HepG2 (cell line): ENCODE results near the gene CELSR3. TPM values are rescaled to one million over a fixed set of nuclear protein-coding genes. Genes with fewer than 3 reads are reported as not detected.

Experiments used
- BRD4 ChIP-seq: sonication (generic); formaldehyde crosslinking; IDR thresholded peaks from 2 replicates; pipeline ENCODE4 v1.4.0; 2020; ENCODE audit warnings: missing genetic modification reagents
- GATA4 ChIP-seq: sonication (generic); IDR thresholded peaks from 2 replicates; pipeline ENCODE4 v1.6.1; 2016; ENCODE audit warnings: antibody characterized with exemption, low read depth, borderline replicate concordance
- HMG20B ChIP-seq: conservative IDR thresholded peaks from 2 replicates; pipeline ENCODE4 v1.6.1; 2016; ENCODE audit warnings: missing genetic modification reagents, missing compliant biosample characterization
- HMGA1 ChIP-seq: sonication (generic); formaldehyde crosslinking; conservative IDR thresholded peaks from 2 replicates; pipeline ENCODE4 v1.4.0; 2020; ENCODE audit warnings: missing genetic modification reagents
- NBN ChIP-seq: fragments of 450-650 bp; conservative IDR thresholded peaks from 2 replicates; pipeline ENCODE4 v1.6.1; 2017
- POLR2G ChIP-seq: fragments of 200-400 bp; formaldehyde crosslinking; IDR thresholded peaks from 2 replicates; pipeline ENCODE4 v1.6.1; 2018; ENCODE audit warnings: mild to moderate bottlenecking, low read depth, low read length, moderate library complexity
- THAP7 ChIP-seq: sonication (generic); formaldehyde crosslinking; IDR thresholded peaks from 2 replicates; pipeline ENCODE4 v1.8.1; 2023; ENCODE audit warnings: mild to moderate bottlenecking, missing genetic modification reagents
- TIGD3 ChIP-seq: sonication (generic); formaldehyde crosslinking; IDR thresholded peaks from 2 replicates; pipeline ENCODE4 v1.5.1; 2020; ENCODE audit warnings: mild to moderate bottlenecking, missing genetic modification reagents, borderline replicate concordance
- TOE1 ChIP-seq: sonication (generic); formaldehyde crosslinking; IDR thresholded peaks from 2 replicates; pipeline ENCODE4 v1.4.0; 2020; ENCODE audit warnings: mild to moderate bottlenecking, missing genetic modification reagents
- UBTF ChIP-seq: sonication (generic); formaldehyde crosslinking; IDR thresholded peaks from 2 replicates; pipeline ENCODE4 v1.4.0; 2020; ENCODE audit warnings: mild to moderate bottlenecking, missing genetic modification reagents
- YY1 ChIP-seq: IDR thresholded peaks from 2 replicates; pipeline ENCODE4 v1.6.1; 2011; ENCODE audit warnings: low read length, low read depth, moderate library complexity, mild to moderate bottlenecking; ENCODE audit not compliant: insufficient read depth, insufficient replicate concordance
- ZBTB34 ChIP-seq: sonication (generic); formaldehyde crosslinking; IDR thresholded peaks from 2 replicates; pipeline ENCODE4 v1.8.0; 2022; ENCODE audit warnings: mild to moderate bottlenecking, missing genetic modification reagents
- ZIK1 ChIP-seq: sonication (generic); formaldehyde crosslinking; IDR thresholded peaks from 2 replicates; pipeline ENCODE4 v1.5.0; 2020; ENCODE audit warnings: mild to moderate bottlenecking, low read depth, missing genetic modification reagents, borderline replicate concordance
- ZNF496 ChIP-seq: sonication (generic); formaldehyde crosslinking; IDR thresholded peaks from 2 replicates; pipeline ENCODE4 v1.8.1; 2023; ENCODE audit warnings: mild to moderate bottlenecking, moderate library complexity, missing genetic modification reagents; ENCODE audit not compliant: insufficient replicate concordance
- ZNF558 ChIP-seq: sonication (generic); formaldehyde crosslinking; IDR thresholded peaks from 2 replicates; pipeline ENCODE4 v1.9.0; 2022; ENCODE audit warnings: mild to moderate bottlenecking, missing genetic modification reagents, borderline replicate concordance
- ZNF674 ChIP-seq: sonication (generic); formaldehyde crosslinking; IDR thresholded peaks from 2 replicates; pipeline ENCODE4 v1.5.0; 2020; ENCODE audit warnings: low read depth, mild to moderate bottlenecking, missing genetic modification reagents
- polyA plus RNA-seq, 8 experiments: library from polyadenylated mRNA; depleted of rRNA in 3 of 8; stranded (reverse) in 7 of 8; unstranded in 1 of 8; fragments of >200 nt; fragmentation: Illumina TruSeq in 4 of 8; extraction: Trizol in 4 of 8; gene quantifications; 2 replicates each; pipeline versions ENCODE4 v1.2.1 to v1.2.3, GENCODE V29; 2011 to 2016; ENCODE audit warnings: low read depth in 4 of 8, missing spikeins in 1 of 8, mixed read lengths in 1 of 8; ENCODE audit not compliant: insufficient read depth in 1 of 8
- total RNA-seq, 5 experiments: library from RNA; depleted of rRNA; stranded (reverse); fragments of >200 nt; fragmentation: Illumina TruSeq; extraction: Trizol; gene quantifications; 2 replicates each; pipeline ENCODE4 v1.2.3, GENCODE V29; 2016; ENCODE audit warnings: low read depth in 1 of 5
- TF ChIP-seq, protein P1 (sequence below), 2 experiments: sonication (generic) in 1 of 2; formaldehyde crosslinking in 1 of 2; IDR thresholded peaks; 2 replicates each; pipeline versions ENCODE4 v1.4.0 to v1.6.1; 2016 to 2020; ENCODE audit warnings: borderline replicate concordance in 1 of 2, low read depth in 1 of 2, mild to moderate bottlenecking in 1 of 2, missing genetic modification reagents in 1 of 2

CELSR3 gene
- total and polyA plus RNA-seq, 2 of the 13 experiments (the other 11 are each of a cell fraction or from before 2014, with no cell fraction given) = 5.4 to 6.7 TPM

- TF ChIP-seq YY1 (peak; percentile 54), GATA4 (0 out of 2 replicates have a peak, but pooled peaks have one; percentile 12), ZBTB34 (peak; percentile 74; the same call in 1 of the 2 replicates), POLR2G (peak; percentile 91), NBN (no peak), HMGA1 (no peak), HMG20B (CRISPR knock-in tag) (no peak), THAP7 (no peak; the same call in 1 of the 2 replicates), ZNF496 (CRISPR knock-in tag) (no peak), ZIK1 (CRISPR knock-in tag) (peak; percentile 21), BRD4 (CRISPR knock-in tag) (no peak), ZNF558 (CRISPR knock-in tag) (peak; percentile 93; the same call in 1 of the 2 replicates), TOE1 (no peak), ZNF674 (no peak), TIGD3 (CRISPR knock-in tag) (peak; percentile 95; the same call in 1 of the 2 replicates), UBTF (peak; percentile 80)
- TF ChIP-seq, protein P1, sequence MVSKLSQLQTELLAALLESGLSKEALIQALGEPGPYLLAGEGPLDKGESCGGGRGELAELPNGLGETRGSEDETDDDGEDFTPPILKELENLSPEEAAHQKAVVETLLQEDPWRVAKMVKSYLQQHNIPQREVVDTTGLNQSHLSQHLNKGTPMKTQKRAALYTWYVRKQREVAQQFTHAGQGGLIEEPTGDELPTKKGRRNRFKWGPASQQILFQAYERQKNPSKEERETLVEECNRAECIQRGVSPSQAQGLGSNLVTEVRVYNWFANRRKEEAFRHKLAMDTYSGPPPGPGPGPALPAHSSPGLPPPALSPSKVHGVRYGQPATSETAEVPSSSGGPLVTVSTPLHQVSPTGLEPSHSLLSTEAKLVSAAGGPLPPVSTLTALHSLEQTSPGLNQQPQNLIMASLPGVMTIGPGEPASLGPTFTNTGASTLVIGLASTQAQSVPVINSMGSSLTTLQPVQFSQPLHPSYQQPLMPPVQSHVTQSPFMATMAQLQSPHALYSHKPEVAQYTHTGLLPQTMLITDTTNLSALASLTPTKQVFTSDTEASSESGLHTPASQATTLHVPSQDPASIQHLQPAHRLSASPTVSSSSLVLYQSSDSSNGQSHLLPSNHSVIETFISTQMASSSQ (IDR thresholded peaks at IDR 0.05; ENCODE audit: low read depth) = 0 out of 2 replicates have a peak, but pooled peaks have one; percentile 16
- TF ChIP-seq, protein P1 (CRISPR knock-in tag; IDR thresholded peaks at IDR 0.05; ENCODE audit: borderline replicate concordance) = peak; percentile 51; the same call in 1 of the 2 replicates
These were observed 1.0 kb upstream of the CELSR3 start (continued) for GRCh38 chr3:48663489-48664312.
